ENCODE measurements around the gene SRBD1. TPM values are rescaled to one million over a fixed set of nuclear protein-coding genes. Genes with fewer than 3 reads are reported as not detected.

The SRBD1 gene
- total RNA-seq, 1 experiment from 2014 or later, result 20.6 TPM

DNA sequence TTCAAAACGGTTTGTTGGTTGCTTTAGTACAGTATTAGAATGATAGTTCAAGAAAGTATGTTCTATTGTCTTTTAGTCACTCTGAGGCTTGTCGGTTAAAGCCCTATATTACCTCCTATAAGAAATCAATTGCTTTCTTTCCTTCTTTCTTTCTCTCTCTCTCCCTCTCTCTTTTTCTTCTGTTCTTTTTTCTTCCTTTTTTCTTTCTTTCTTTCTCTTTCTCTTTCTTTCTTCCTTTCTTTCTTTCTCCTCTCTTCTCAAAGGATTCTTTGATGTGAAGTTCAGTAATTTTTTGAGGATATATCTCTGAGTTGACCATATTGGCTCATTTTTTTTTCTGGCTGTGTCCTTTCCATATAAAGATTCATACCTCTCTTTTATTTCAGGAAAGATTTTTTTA, 249.4 kb downstream of the SRBD1 start (continued):
- TF ChIP-seq POLR2AphosphoS5 (IDR thresholded peaks at IDR 0.05; ENCODE audit: low read depth, low read length), result no peak
- TF ChIP-seq SIN3A (IDR thresholded peaks at IDR 0.05; ENCODE audit: low read depth), result no peak
- no peak for TF ChIP-seq ZNF274 (IDR thresholded peaks at IDR 0.05; ENCODE audit: low read depth, low read length)
- TF ChIP-seq TCF7L2 (IDR thresholded peaks at IDR 0.05; ENCODE audit: borderline replicate concordance, extremely low read depth, insufficient read depth, insufficient read length), result no peak
- TF ChIP-seq, protein P1, sequence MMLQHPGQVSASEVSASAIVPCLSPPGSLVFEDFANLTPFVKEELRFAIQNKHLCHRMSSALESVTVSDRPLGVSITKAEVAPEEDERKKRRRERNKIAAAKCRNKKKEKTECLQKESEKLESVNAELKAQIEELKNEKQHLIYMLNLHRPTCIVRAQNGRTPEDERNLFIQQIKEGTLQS (IDR thresholded peaks at IDR 0.05), result no peak
- no peak for TF ChIP-seq CEBPB (IDR thresholded peaks at IDR 0.05; ENCODE audit: low read depth)
- no peak for TF ChIP-seq ELF1 (IDR thresholded peaks at IDR 0.05; ENCODE audit: borderline replicate concordance, low read depth)
- no peak for TF ChIP-seq RAD21 (IDR thresholded peaks at IDR 0.05; ENCODE audit: low read depth)
- no peak for TF ChIP-seq ZFX (IDR thresholded peaks at IDR 0.05)
- no peak for TF ChIP-seq CTCF (IDR thresholded peaks at IDR 0.05 in 2 of 3, conservative IDR thresholded peaks at IDR 0.05 in 1 of 3; ENCODE audit: borderline replicate concordance in 1 of 3, insufficient read depth in 1 of 3, low read depth in 2 of 3, low read length in 2 of 3)

GRCh38 chr2:45354776-45355175, 256.3 kb downstream of the SRBD1 start:
- Histone ChIP-seq H3K9me3 (ENCODE audit: control insufficient read depth in 1 of 2, insufficient read depth in 1 of 2, low read depth in 1 of 2, low read length in 2 of 2) (no peaks in the 10 kb centered on the region), H2AFZ (ENCODE audit: low read depth, low read length, poor library complexity, severe bottlenecking) (no peak overlapping the region), H3K27me3 (ENCODE audit: insufficient read depth, low read length) (no peaks in the 10 kb centered on the region), H4K20me1 (ENCODE audit: insufficient read depth) (no peaks in the 10 kb centered on the region), H3K27ac (ENCODE audit: low read depth, low read length) (no peak overlapping the region), H3K9me2 (ENCODE audit: insufficient read depth) (no peaks in the 10 kb centered on the region), H3K4me2 (ENCODE audit: low read length) (no peak overlapping the region), H3K4me1 (ENCODE audit: control insufficient read depth in 1 of 2, insufficient read depth in 2 of 2, low read length in 2 of 2) (peaks cover 3 to 9% of the 10 kb centered on the region in 2 experiments; a peak in 2 of 4 replicates), H3K36me3 (ENCODE audit: control insufficient read depth in 1 of 2, insufficient read depth in 2 of 2, low read length in 2 of 2) (no peaks in the 10 kb centered on the region), H3K79me2 (ENCODE audit: insufficient read depth, low read length) (no peaks in the 10 kb centered on the region), H3K9ac (ENCODE audit: low read length) (no peak overlapping the region), H3K4me3 (replicated peaks in 1 of 2; ENCODE audit: low read depth in 1 of 2, low read length in 2 of 2) (no peak overlapping the region)
- intact Hi-C loops (cut with micrococcal nuclease), result no loop called here
- ChIA-PET POLR2A (no interaction called here), CTCF (no interaction called here), RAD21 (ENCODE audit: low non-redundant PET in 1 of 2, low total read pairs in 2 of 2, uncharacterized antibody in 2 of 2, unreplicated experiment in 2 of 2) (no interaction called here)
- no peak for DNase-seq (ENCODE audit: low read depth, low spot score)
- no peak for ATAC-seq
- no TSS peak for BruUV-seq (replicated peaks)
- TF ChIP-seq JUND (IDR thresholded peaks at IDR 0.05) (no peak), FOSL1 (IDR thresholded peaks at IDR 0.05; ENCODE audit: low read depth) (no peak)

All from HCT116 (cell line).